Naive thymus-derived CD8-positive, alpha-beta T cell (primary cell): ENCODE results near the gene RAD52. TPM values are rescaled to one million over a fixed set of nuclear protein-coding genes. Genes with fewer than 3 reads are reported as not detected.
A peak's percentile ranks its signal among the peaks of the same experiment; 100 is the strongest.
"Not testable (repeated sequence)": the region's sequence is repeated elsewhere in the genome, so short reads cannot be mapped to it uniquely, and the experiment has no call there.

Experiments used
- ATAC-seq, 2 donors: fragments of 150-1000 bp; cut with Tn5 transposase in 1 of 2; sonication (Bioruptor Pico), chemical (Tn5 transposase) in 1 of 2; 1 replicate in 1 of 2; 2 replicates in 1 of 2; pipeline ENCODE4 v1.10.0; 2021; ENCODE audit warnings: mild to moderate bottlenecking in 2 of 2, moderate library complexity in 2 of 2
- POLR2A ChIA-PET: fragments of 350-600 bp; sonication (Branson Sonifier 250); formaldehyde crosslinking; loops from one replicate; lab custom pipeline; 2021; ENCODE audit warnings: antibody characterized with exemption; lab: Charles Lee
- DNase-seq, 10 donors: peaks; one replicate each; pipeline versions ENCODE4 v3.0.0 to v3.0.0-alpha.2; 2020 to 2022
- H3K27ac Mint-ChIP-seq, 10 donors: one replicate each; pipeline ENCODE4 v1.8.0; 2020 to 2022; ENCODE audit warnings: mild to moderate bottlenecking in 10 of 10, mixed read lengths in 10 of 10, moderate library complexity in 4 of 10, inconsistent platforms in 1 of 10
- H3K27me3 Mint-ChIP-seq, 5 donors: one replicate each; pipeline ENCODE4 v1.8.0; 2021 to 2022; ENCODE audit warnings: mixed read lengths in 5 of 5
- H3K36me3 Mint-ChIP-seq, 3 donors: one replicate each; pipeline ENCODE4 v1.8.0; 2020 to 2022; ENCODE audit warnings: mixed read lengths in 3 of 3, mild to moderate bottlenecking in 2 of 3, inconsistent platforms in 1 of 3
- H3K4me1 Mint-ChIP-seq, 4 donors: one replicate each; pipeline ENCODE4 v1.8.0; 2021 to 2022; ENCODE audit warnings: mixed read lengths in 4 of 4
- H3K4me3 Mint-ChIP-seq, 10 donors: one replicate each; pipeline ENCODE4 v1.8.0; 2020 to 2022; ENCODE audit warnings: mild to moderate bottlenecking in 10 of 10, mixed read lengths in 10 of 10, moderate library complexity in 6 of 10, inconsistent platforms in 1 of 10
- H3K9me3 Mint-ChIP-seq, 9 donors: one replicate each; pipeline ENCODE4 v1.8.0; 2020 to 2022; ENCODE audit warnings: mixed read lengths in 9 of 9, mild to moderate bottlenecking in 3 of 9, inconsistent platforms in 1 of 9, moderate library complexity in 1 of 9
- polyA plus RNA-seq, 3 donors: library from polyadenylated mRNA; unstranded; fragments of 300-500 nt; fragmentation: Illumina TruSeq; gene quantifications; one replicate each; pipeline ENCODE4 v1.2.3, GENCODE V29; 2021
- total RNA-seq, 8 experiments: library from RNA in 2 of 8; stranded (reverse) in 2 of 8; gene quantifications; one replicate each; pipeline ENCODE4 v1.2.3 and lab custom pipeline; 2021 to 2026

The RAD52 gene
- total and polyA plus RNA-seq, 5 experiments from 2014 or later: 2.1 to 30.0 (median 4.9) TPM

DNA sequence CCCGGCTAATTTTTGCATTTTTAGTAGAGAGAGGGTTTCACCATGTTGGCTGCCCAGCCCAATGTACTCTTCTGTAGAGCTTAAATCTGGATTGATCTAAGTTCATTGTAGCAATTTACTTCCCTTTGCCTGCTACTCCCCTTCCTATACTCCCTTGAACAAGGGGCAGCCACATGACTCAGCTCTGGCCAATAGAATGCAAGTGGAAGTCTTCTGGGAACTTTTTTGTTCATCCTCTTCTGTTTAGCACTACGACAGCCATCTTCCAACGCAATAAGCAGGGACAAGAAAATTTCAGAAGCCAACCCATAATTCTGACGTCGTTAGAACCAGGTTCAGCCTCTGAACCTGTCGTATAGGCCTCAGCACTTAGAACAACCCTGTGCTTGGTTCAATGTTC is 6.4 kb upstream of the RAD52 start:
- Mint-ChIP-seq H3K36me3 (no peaks in the 10 kb centered on the region), H3K4me1 (no peaks in the 10 kb centered on the region)
- POLR2A ChIA-PET: no interaction called here

GRCh38 chr12:954741-955140 is 5.2 kb upstream of the RAD52 start:
- no peaks in the 10 kb centered on the region for H3K9me3 Mint-ChIP-seq
- ATAC-seq: no peak
- peaks cover 0 to 1% (median 0%) of the 10 kb centered on the region in 4 donors for H3K4me1 Mint-ChIP-seq
- no peak for DNase-seq
- no peaks in the 10 kb centered on the region for H3K27me3 Mint-ChIP-seq
- no peaks in the 10 kb centered on the region for H3K36me3 Mint-ChIP-seq
- H3K27ac Mint-ChIP-seq: no peak overlapping the region
- POLR2A ChIA-PET: no interaction called here
- no peak overlapping the region for H3K4me3 Mint-ChIP-seq

More for the DNA sequence above, 6.4 kb upstream of the RAD52 start:
- ATAC-seq (no peak), DNase-seq (no peak)
- Mint-ChIP-seq H3K4me3 (no peak overlapping the region), H3K27ac (no peak overlapping the region), H3K27me3 (no peaks in the 10 kb centered on the region), H3K9me3 (no peaks in the 10 kb centered on the region)

DNA sequence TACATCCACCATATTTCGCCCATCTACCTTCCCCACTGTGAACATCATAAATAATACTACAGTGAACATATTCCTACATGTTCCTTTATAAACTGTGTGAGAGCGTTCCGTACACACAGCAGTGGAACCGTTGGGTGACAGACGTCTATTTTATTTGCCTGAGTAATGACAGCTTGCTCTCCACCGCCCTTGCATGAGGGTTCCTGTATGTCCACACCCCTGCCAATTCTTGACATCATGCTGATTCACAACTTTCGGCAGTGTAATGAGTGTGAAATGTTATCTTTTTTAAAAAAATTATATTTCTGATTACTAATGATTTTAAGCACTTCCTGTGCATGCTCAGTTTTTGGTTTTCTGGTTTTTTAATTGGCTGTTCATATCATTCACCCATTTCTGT is 4.3 kb upstream of the RAD52 start:
- Mint-ChIP-seq H3K27me3 (no peaks in the 10 kb centered on the region), H3K27ac (peak overlapping the region in 2 of 10 donors; percentile 7 to 72), H3K9me3 (no peaks in the 10 kb centered on the region), H3K4me3 (no peak overlapping the region), H3K36me3 (no peaks in the 10 kb centered on the region), H3K4me1 (peaks cover 5 to 6% (median 5%) of the 10 kb centered on the region in 4 donors)
- DNase-seq (no peak), ATAC-seq (no peak)
- POLR2A ChIA-PET: no interaction called here

DNA sequence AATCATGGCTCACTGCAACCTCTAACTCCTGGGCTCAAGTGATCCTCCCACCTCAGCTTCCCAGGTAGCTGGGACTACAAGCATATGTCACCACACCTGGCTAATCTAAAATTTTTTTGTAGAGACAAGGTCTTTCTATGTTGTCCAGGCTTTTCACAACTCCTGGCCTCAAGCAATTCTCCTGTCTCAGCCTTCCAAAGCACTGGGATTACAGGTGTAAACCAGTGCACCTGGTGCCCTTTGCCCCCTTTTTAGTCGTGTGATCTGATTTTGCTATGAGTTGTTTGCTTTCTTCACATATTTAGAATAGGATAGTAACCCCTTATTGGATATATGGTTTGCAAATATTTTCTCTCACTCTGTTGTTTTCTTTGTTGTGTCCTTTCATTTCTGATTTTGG is 1.7 kb upstream of the RAD52 start:
- Mint-ChIP-seq H3K4me3 (peak overlapping the region in 8 of 10 donors; percentile 39 to 99 (median 60)), H3K27me3 (no peaks in the 10 kb centered on the region), H3K36me3 (peaks cover 0 to 4% (median 0%) of the 10 kb centered on the region in 3 donors), H3K9me3 (no peaks in the 10 kb centered on the region), H3K4me1 (peaks cover 14 to 23% (median 22%) of the 10 kb centered on the region in 4 donors), H3K27ac (peak overlapping the region in 6 of 10 donors; percentile 5 to 87 (median 49))
- POLR2A ChIA-PET: no interaction called here
- DNase-seq: no peak
- ATAC-seq: no peak

DNA sequence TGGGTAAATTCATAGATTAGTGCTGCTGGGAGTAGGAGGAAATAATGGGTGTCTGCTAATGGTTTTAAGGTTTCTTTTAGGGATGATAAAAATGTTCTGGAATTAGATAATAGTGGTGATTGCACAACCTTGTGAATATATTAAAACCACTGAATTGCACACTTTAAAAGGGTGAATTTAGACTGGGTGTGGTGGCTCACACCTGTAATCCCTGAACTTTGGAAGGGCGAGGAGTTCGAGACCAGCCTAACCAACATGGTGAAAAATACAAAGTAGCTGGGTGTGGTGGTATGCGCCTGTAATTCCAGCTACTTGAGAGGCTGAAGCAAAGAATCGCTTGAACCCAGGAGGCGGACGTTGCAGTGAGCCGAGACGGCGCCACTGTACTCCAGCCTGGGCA is 1.3 kb downstream of the RAD52 start:
- H3K36me3 Mint-ChIP-seq: peaks cover 0 to 25% (median 0%) of the 10 kb centered on the region in 3 donors
- DNase-seq (no peak), ATAC-seq (no peak)
- peaks cover 25 to 42% (median 40%) of the 10 kb centered on the region in 4 donors for H3K4me1 Mint-ChIP-seq
- no peaks in the 10 kb centered on the region for H3K9me3 Mint-ChIP-seq
- H3K4me3 Mint-ChIP-seq: peak overlapping the region; percentile 38 to 99 (median 78)
- POLR2A ChIA-PET: interaction anchor here (1.9 kb wide), 1 partner anchor 43 kb away, joined by 27 read pairs; the partner anchor contains the start of gene ERC1
- no peaks in the 10 kb centered on the region for H3K27me3 Mint-ChIP-seq
- H3K27ac Mint-ChIP-seq: peak overlapping the region; percentile 4 to 95 (median 38)

DNA sequence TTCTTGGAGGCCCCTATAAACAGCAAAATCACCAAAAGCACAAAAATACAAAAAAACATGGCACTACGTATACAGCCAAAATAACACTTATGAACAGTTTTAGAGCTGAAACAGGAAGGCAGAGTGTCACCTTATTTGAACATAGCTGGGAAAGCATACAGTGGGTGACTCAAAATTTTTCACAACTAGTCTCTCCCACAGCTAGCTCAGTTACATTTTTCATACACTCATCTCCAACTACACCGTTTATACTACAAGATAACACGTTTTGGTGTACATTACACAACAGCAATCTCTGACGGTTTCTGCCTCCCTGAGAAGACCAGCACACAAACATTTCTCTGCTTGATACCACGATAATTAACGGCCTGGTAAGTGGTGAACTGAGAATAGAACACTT is 2.9 kb downstream of the RAD52 start:
- H3K4me1 Mint-ChIP-seq: peaks cover 27 to 48% (median 42%) of the 10 kb centered on the region in 4 donors
- POLR2A ChIA-PET: interaction anchor here (0.8 kb wide), 1 partner anchor 17 kb away, joined by 3 read pairs; no protein-coding TSS in a partner anchor
- peaks cover 0 to 38% (median 0%) of the 10 kb centered on the region in 3 donors for H3K36me3 Mint-ChIP-seq
- H3K9me3 Mint-ChIP-seq: no peaks in the 10 kb centered on the region
- H3K27ac Mint-ChIP-seq: peak overlapping the region in 8 of 10 donors; percentile 1 to 73 (median 24)
- H3K4me3 Mint-ChIP-seq: peak overlapping the region in 4 of 10 donors; percentile 22 to 58 (median 32)
- H3K27me3 Mint-ChIP-seq: no peaks in the 10 kb centered on the region
- DNase-seq: no peak
- ATAC-seq: no peak

- Mint-ChIP-seq H3K9me3 (no peaks in the 10 kb centered on the region), H3K4me3 (peak overlapping the region in 3 of 10 donors; percentile 2 to 58 (median 37)), H3K27me3 (no peaks in the 10 kb centered on the region), H3K36me3 (peaks cover 0 to 39% (median 0%) of the 10 kb centered on the region in 3 donors), H3K27ac (peak overlapping the region in 7 of 10 donors; percentile 2 to 76 (median 38)), H3K4me1 (peaks cover 27 to 48% (median 42%) of the 10 kb centered on the region in 4 donors)
- ATAC-seq: no peak
- DNase-seq: no peak
- POLR2A ChIA-PET: interaction anchor here (0.8 kb wide), 1 partner anchor 17 kb away, joined by 3 read pairs; no protein-coding TSS in a partner anchor
These were observed 3.3 kb downstream of the RAD52 start for GRCh38 chr12:946212-946611.

DNA sequence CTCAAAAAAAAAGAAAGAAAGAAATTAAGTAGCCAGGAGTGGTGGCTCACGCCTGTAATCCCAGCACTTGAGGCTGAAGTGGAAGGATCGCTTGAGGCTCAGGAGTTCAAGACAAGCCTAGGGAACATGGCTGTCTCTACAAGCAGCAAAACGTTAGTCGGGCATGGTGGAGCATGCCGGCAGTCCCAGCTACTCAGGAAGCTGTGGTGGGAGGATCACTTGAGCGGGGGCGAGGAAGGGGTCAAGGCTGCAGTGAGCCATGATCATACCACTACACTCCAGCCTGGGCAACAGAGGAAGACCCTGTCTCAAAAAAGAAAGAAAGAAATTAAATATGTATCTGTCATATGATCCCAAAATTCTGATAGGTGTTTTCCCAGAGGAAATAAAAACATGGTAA is 5.3 kb downstream of the RAD52 start:
- POLR2A ChIA-PET: interaction anchor here (0.7 kb wide), 1 partner anchor 30 kb away, joined by 8 read pairs; no protein-coding TSS in a partner anchor
- H3K27me3 Mint-ChIP-seq: no peaks in the 10 kb centered on the region
- H3K36me3 Mint-ChIP-seq: peaks cover 4 to 57% (median 10%) of the 10 kb centered on the region in 3 donors
- H3K9me3 Mint-ChIP-seq: no peaks in the 10 kb centered on the region
- DNase-seq: no peak
- ATAC-seq: no peak
- H3K4me1 Mint-ChIP-seq: peaks cover 32 to 54% (median 47%) of the 10 kb centered on the region in 4 donors
- H3K4me3 Mint-ChIP-seq: peak overlapping the region in 4 of 10 donors; percentile 1 to 40 (median 8)
- H3K27ac Mint-ChIP-seq: peak overlapping the region; percentile 37 to 87 (median 59)

- Mint-ChIP-seq H3K4me3 (no peak overlapping the region), H3K27ac (peak overlapping the region in 1 of 10 donors; percentile 67), H3K27me3 (no peaks in the 10 kb centered on the region), H3K9me3 (no peaks in the 10 kb centered on the region), H3K4me1 (peaks cover 25 to 45% (median 37%) of the 10 kb centered on the region in 4 donors), H3K36me3 (peaks cover 4 to 63% (median 10%) of the 10 kb centered on the region in 3 donors)
- POLR2A ChIA-PET: no interaction called here
- ATAC-seq: no peak
- DNase-seq: no peak
These were observed 6.4 kb downstream of the RAD52 start for GRCh38 chr12:943051-943450.

DNA sequence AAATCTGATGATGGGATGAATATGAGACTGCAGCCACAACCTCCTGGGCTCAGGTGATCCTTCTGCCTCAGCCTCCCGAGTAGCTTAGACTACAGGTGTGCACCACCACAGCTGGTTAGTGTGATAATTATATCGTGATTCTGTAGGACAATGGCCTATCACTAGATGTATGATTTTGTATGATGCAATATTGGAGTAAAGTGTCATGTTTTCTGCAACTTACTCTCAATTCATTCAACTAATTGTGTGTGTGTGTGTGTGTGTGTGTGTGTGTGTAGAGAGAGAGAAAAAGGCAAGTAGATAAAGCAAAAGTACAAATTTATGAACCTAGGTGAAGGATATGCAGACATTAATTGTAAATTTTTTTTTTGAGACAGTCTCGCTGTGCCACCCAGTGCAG is 10.7 kb downstream of the RAD52 start:
- DNase-seq (no peak), ATAC-seq (no peak)
- H3K27ac Mint-ChIP-seq: peak overlapping the region in 1 of 10 donors; percentile 13
- no peaks in the 10 kb centered on the region for H3K27me3 Mint-ChIP-seq
- H3K9me3 Mint-ChIP-seq: no peaks in the 10 kb centered on the region
- H3K36me3 Mint-ChIP-seq: peaks cover 4 to 54% (median 10%) of the 10 kb centered on the region in 3 donors
- POLR2A ChIA-PET: no interaction called here
- peaks cover 8 to 21% (median 16%) of the 10 kb centered on the region in 4 donors for H3K4me1 Mint-ChIP-seq
- H3K4me3 Mint-ChIP-seq: no peak overlapping the region

GRCh38 chr12:936377-937345 is 12.8 kb downstream of the RAD52 start:
- no peaks in the 10 kb centered on the region for H3K27me3 Mint-ChIP-seq
- POLR2A ChIA-PET: interaction anchor here (0.7 kb wide), 1 partner anchor 187 kb away, joined by 4 read pairs; no protein-coding TSS in a partner anchor
- ATAC-seq (no peak), DNase-seq (no peak)
- no peaks in the 10 kb centered on the region for H3K9me3 Mint-ChIP-seq
- no peak overlapping the region for H3K4me3 Mint-ChIP-seq
- peak overlapping the region in 1 of 10 donors; percentile 72 for H3K27ac Mint-ChIP-seq
- peaks cover 4 to 50% (median 10%) of the 10 kb centered on the region in 3 donors for H3K36me3 Mint-ChIP-seq
- peaks cover 2 to 17% (median 13%) of the 10 kb centered on the region in 4 donors for H3K4me1 Mint-ChIP-seq

DNA sequence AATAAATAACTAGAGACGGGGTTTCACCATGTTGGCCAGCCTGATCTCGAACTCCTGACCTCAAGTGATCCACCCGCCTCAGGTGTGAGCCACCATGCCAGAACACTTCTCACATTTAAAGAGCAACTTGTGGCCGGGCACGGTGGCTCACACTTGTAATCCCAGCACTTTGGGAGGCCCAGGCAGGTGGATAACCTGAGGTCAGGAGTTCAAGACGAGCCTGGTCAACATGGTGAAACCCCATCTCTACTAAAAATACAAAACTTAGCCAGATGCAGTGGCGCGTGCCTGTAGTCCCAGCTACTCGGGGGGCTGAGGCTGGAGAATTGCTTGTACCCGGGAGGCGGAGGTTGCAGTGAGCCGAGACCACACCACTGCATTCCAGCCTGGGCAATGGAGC is 13.6 kb downstream of the RAD52 start:
- POLR2A ChIA-PET: interaction anchor here (0.7 kb wide), 1 partner anchor 186 kb away, joined by 4 read pairs; no protein-coding TSS in a partner anchor
- DNase-seq, H3K4me3 Mint-ChIP-seq, ATAC-seq, H3K27me3 Mint-ChIP-seq, H3K27ac Mint-ChIP-seq, H3K9me3 Mint-ChIP-seq: not testable (repeated sequence)
- peaks cover 2 to 17% (median 13%) of the 10 kb centered on the region in 4 donors for H3K4me1 Mint-ChIP-seq
- peaks cover 4 to 54% (median 13%) of the 10 kb centered on the region in 3 donors for H3K36me3 Mint-ChIP-seq
